ENCODE data around the gene WNK2.

Gene WNK2

GRCh38 chr9:93295031-93295430, 111.1 kb downstream of the WNK2 start:
- Histone ChIP-seq H3K9me3 (ENCODE audit: control insufficient read depth, low read length) (no peaks in the 10 kb centered on the region), H3K4me3 (ENCODE audit: insufficient read depth, low read depth, low read length) (no peak overlapping the region), H3K36me3 (ENCODE audit: control insufficient read depth, insufficient read depth, low read length) (no peaks in the 10 kb centered on the region), H3K4me1 (ENCODE audit: control insufficient read depth, insufficient read depth, low read length) (peaks cover 5% of the 10 kb centered on the region), H3K27me3 (ENCODE audit: control insufficient read depth, insufficient read depth, low read length, poor library complexity, severe bottlenecking) (no peaks in the 10 kb centered on the region), H3K27ac (ENCODE audit: insufficient read depth, low read depth, low read length, poor library complexity, severe bottlenecking) (no peak overlapping the region)
- WGBS, 2 experiments, result 83% methylated on average over 12 of the region's 12 CpGs

- no peak overlapping the region for H3K4me3 ChIP-seq (ENCODE audit: insufficient read depth, low read depth, low read length)
- H3K27ac ChIP-seq (ENCODE audit: insufficient read depth, low read depth, low read length, poor library complexity, severe bottlenecking), result no peak overlapping the region
- H3K4me1 ChIP-seq (ENCODE audit: control insufficient read depth, insufficient read depth, low read length), result peaks cover under 1% of the 10 kb centered on the region
- H3K9me3 ChIP-seq (ENCODE audit: control insufficient read depth, low read length), result no peaks in the 10 kb centered on the region
- WGBS, 2 experiments, result 80 to 86% methylated on average over 2 of the region's 2 CpGs
- H3K36me3 ChIP-seq (ENCODE audit: control insufficient read depth, insufficient read depth, low read length), result no peaks in the 10 kb centered on the region
- H3K27me3 ChIP-seq (ENCODE audit: control insufficient read depth, insufficient read depth, low read length, poor library complexity, severe bottlenecking), result no peaks in the 10 kb centered on the region
These were observed 111.6 kb downstream of the WNK2 start for GRCh38 chr9:93295456-93296076.

- Histone ChIP-seq H3K9me3 (ENCODE audit: control insufficient read depth, low read length) (no peaks in the 10 kb centered on the region), H3K27me3 (ENCODE audit: control insufficient read depth, insufficient read depth, low read length, poor library complexity, severe bottlenecking) (no peaks in the 10 kb centered on the region), H3K4me3 (ENCODE audit: insufficient read depth, low read depth, low read length) (no peak overlapping the region), H3K4me1 (ENCODE audit: control insufficient read depth, insufficient read depth, low read length) (peaks cover 5% of the 10 kb centered on the region), H3K36me3 (ENCODE audit: control insufficient read depth, insufficient read depth, low read length) (no peaks in the 10 kb centered on the region), H3K27ac (ENCODE audit: insufficient read depth, low read depth, low read length, poor library complexity, severe bottlenecking) (no peak overlapping the region)
- WGBS, 2 experiments, result 81 to 83% methylated on average over 17 of the region's 17 CpGs
These were observed 113.0 kb downstream of the WNK2 start for GRCh38 chr9:93296889-93297480.

GRCh38 chr9:93297659-93298497, 113.9 kb downstream of the WNK2 start:
- no peaks in the 10 kb centered on the region for H3K27me3 ChIP-seq (ENCODE audit: control insufficient read depth, insufficient read depth, low read length, poor library complexity, severe bottlenecking)
- H3K36me3 ChIP-seq (ENCODE audit: control insufficient read depth, insufficient read depth, low read length), result no peaks in the 10 kb centered on the region
- no peak overlapping the region for H3K27ac ChIP-seq (ENCODE audit: insufficient read depth, low read depth, low read length, poor library complexity, severe bottlenecking)
- H3K4me1 ChIP-seq (ENCODE audit: control insufficient read depth, insufficient read depth, low read length), result peaks cover 5% of the 10 kb centered on the region
- no peak overlapping the region for H3K4me3 ChIP-seq (ENCODE audit: insufficient read depth, low read depth, low read length)
- 84 to 86% methylated on average over 33 of the region's 33 CpGs for WGBS, 2 experiments
- H3K9me3 ChIP-seq (ENCODE audit: control insufficient read depth, low read length), result no peaks in the 10 kb centered on the region

- peaks cover 5% of the 10 kb centered on the region for H3K4me1 ChIP-seq (ENCODE audit: control insufficient read depth, insufficient read depth, low read length)
- 92 to 93% methylated on average over 26 of the region's 26 CpGs for WGBS, 2 experiments
- H3K9me3 ChIP-seq (ENCODE audit: control insufficient read depth, low read length), result no peaks in the 10 kb centered on the region
- H3K27ac ChIP-seq (ENCODE audit: insufficient read depth, low read depth, low read length, poor library complexity, severe bottlenecking), result no peak overlapping the region
- H3K4me3 ChIP-seq (ENCODE audit: insufficient read depth, low read depth, low read length), result no peak overlapping the region
- H3K27me3 ChIP-seq (ENCODE audit: control insufficient read depth, insufficient read depth, low read length, poor library complexity, severe bottlenecking), result no peaks in the 10 kb centered on the region
- no peaks in the 10 kb centered on the region for H3K36me3 ChIP-seq (ENCODE audit: control insufficient read depth, insufficient read depth, low read length)
These were observed 114.8 kb downstream of the WNK2 start for GRCh38 chr9:93298498-93299417.

- Histone ChIP-seq H3K4me3 (ENCODE audit: insufficient read depth, low read depth, low read length) (no peak overlapping the region), H3K27me3 (ENCODE audit: control insufficient read depth, insufficient read depth, low read length, poor library complexity, severe bottlenecking) (no peaks in the 10 kb centered on the region), H3K4me1 (ENCODE audit: control insufficient read depth, insufficient read depth, low read length) (peaks cover 5% of the 10 kb centered on the region), H3K9me3 (ENCODE audit: control insufficient read depth, low read length) (no peaks in the 10 kb centered on the region), H3K36me3 (ENCODE audit: control insufficient read depth, insufficient read depth, low read length) (no peaks in the 10 kb centered on the region), H3K27ac (ENCODE audit: insufficient read depth, low read depth, low read length, poor library complexity, severe bottlenecking) (no peak overlapping the region)
- 91 to 92% methylated on average over 22 to 26 of the region's 26 CpGs for WGBS, 2 experiments
These were observed 115.7 kb downstream of the WNK2 start for GRCh38 chr9:93299418-93300174.

- Histone ChIP-seq H3K27me3 (ENCODE audit: control insufficient read depth, insufficient read depth, low read length, poor library complexity, severe bottlenecking) (no peaks in the 10 kb centered on the region), H3K36me3 (ENCODE audit: control insufficient read depth, insufficient read depth, low read length) (no peaks in the 10 kb centered on the region), H3K4me3 (ENCODE audit: insufficient read depth, low read depth, low read length) (no peak overlapping the region), H3K9me3 (ENCODE audit: control insufficient read depth, low read length) (no peaks in the 10 kb centered on the region), H3K4me1 (ENCODE audit: control insufficient read depth, insufficient read depth, low read length) (peaks cover 5% of the 10 kb centered on the region), H3K27ac (ENCODE audit: insufficient read depth, low read depth, low read length, poor library complexity, severe bottlenecking) (no peak overlapping the region)
- WGBS, 2 experiments, result 95 to 97% methylated on average over 13 of the region's 14 CpGs
These were observed 116.2 kb downstream of the WNK2 start for GRCh38 chr9:93300175-93300572.

- Histone ChIP-seq H3K9me3 (ENCODE audit: control insufficient read depth, low read length) (no peaks in the 10 kb centered on the region), H3K4me1 (ENCODE audit: control insufficient read depth, insufficient read depth, low read length) (peaks cover 5% of the 10 kb centered on the region), H3K27me3 (ENCODE audit: control insufficient read depth, insufficient read depth, low read length, poor library complexity, severe bottlenecking) (no peaks in the 10 kb centered on the region), H3K4me3 (ENCODE audit: insufficient read depth, low read depth, low read length) (no peak overlapping the region), H3K36me3 (ENCODE audit: control insufficient read depth, insufficient read depth, low read length) (no peaks in the 10 kb centered on the region), H3K27ac (ENCODE audit: insufficient read depth, low read depth, low read length, poor library complexity, severe bottlenecking) (no peak overlapping the region)
- whole genome bisulfite sequencing, 2 experiments, result 70 to 77% methylated on average over 12 of the region's 12 CpGs
These were observed 116.7 kb downstream of the WNK2 start for GRCh38 chr9:93300585-93301081.

- no peaks in the 10 kb centered on the region for H3K36me3 ChIP-seq (ENCODE audit: control insufficient read depth, insufficient read depth, low read length)
- H3K27me3 ChIP-seq (ENCODE audit: control insufficient read depth, insufficient read depth, low read length, poor library complexity, severe bottlenecking), result no peaks in the 10 kb centered on the region
- peaks cover 5% of the 10 kb centered on the region for H3K4me1 ChIP-seq (ENCODE audit: control insufficient read depth, insufficient read depth, low read length)
- WGBS, 2 experiments, result 92 to 95% methylated on average over 17 of the region's 17 CpGs
- H3K9me3 ChIP-seq (ENCODE audit: control insufficient read depth, low read length), result no peaks in the 10 kb centered on the region
- no peak overlapping the region for H3K27ac ChIP-seq (ENCODE audit: insufficient read depth, low read depth, low read length, poor library complexity, severe bottlenecking)
- H3K4me3 ChIP-seq (ENCODE audit: insufficient read depth, low read depth, low read length), result no peak overlapping the region
These were observed 117.4 kb downstream of the WNK2 start for GRCh38 chr9:93301291-93301811.

Data from ectodermal cell (in vitro differentiated cells).